Measurements from ENCODE around the gene KRT75.

DNA sequence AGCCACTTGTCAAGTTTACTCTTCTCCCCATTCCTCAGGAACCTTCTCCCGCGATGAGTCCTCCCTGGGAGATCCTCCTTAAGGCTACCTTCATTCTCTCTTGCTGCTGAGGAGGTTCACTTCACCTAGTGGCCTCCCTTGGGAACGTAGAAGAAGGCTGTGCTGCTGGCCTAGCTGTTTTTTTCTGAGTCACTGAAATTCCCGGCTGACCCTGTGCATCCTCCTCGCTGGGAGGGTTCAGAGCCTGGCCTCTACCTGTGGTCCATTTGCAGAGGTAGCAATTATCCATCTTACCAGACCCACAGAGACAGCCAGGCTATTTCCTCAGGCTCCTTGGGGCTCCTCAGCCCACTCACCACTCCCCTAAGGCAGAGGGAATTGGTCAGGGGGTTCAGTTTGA is 32.6 kb downstream of the KRT75 start:
- TF ChIP-seq, protein P1, sequence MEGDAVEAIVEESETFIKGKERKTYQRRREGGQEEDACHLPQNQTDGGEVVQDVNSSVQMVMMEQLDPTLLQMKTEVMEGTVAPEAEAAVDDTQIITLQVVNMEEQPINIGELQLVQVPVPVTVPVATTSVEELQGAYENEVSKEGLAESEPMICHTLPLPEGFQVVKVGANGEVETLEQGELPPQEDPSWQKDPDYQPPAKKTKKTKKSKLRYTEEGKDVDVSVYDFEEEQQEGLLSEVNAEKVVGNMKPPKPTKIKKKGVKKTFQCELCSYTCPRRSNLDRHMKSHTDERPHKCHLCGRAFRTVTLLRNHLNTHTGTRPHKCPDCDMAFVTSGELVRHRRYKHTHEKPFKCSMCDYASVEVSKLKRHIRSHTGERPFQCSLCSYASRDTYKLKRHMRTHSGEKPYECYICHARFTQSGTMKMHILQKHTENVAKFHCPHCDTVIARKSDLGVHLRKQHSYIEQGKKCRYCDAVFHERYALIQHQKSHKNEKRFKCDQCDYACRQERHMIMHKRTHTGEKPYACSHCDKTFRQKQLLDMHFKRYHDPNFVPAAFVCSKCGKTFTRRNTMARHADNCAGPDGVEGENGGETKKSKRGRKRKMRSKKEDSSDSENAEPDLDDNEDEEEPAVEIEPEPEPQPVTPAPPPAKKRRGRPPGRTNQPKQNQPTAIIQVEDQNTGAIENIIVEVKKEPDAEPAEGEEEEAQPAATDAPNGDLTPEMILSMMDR (IDR thresholded peaks at IDR 0.05; ENCODE audit: extremely low read depth in 1 of 2, insufficient read depth in 1 of 2, low read depth in 1 of 2, low read length in 2 of 2): no peak
- no peak for TF ChIP-seq MAX (IDR thresholded peaks at IDR 0.05; ENCODE audit: insufficient read depth, insufficient read length)
- no peak for TF ChIP-seq POLR2A (IDR thresholded peaks at IDR 0.05; ENCODE audit: low read depth, low read length)
- TF ChIP-seq POLR2AphosphoS5 (IDR thresholded peaks at IDR 0.05; ENCODE audit: insufficient read depth, low read depth, low read length): no peak

All from endothelial cell of umbilical vein (primary cell).